GM19468 (cell line): ENCODE results near the gene PCCA.

ENCODE experiments used
- ATAC-seq: cut with Tn5 transposase; IDR thresholded peaks from one replicate; pipeline ENCODE4 v1.9.1; 2021; ENCODE audit warnings: mild to moderate bottlenecking, moderate library complexity, moderate number of reproducible peaks; ENCODE audit not compliant: unreplicated experiment; ENCODE audit errors: extremely low read depth

PCCA gene

DNA sequence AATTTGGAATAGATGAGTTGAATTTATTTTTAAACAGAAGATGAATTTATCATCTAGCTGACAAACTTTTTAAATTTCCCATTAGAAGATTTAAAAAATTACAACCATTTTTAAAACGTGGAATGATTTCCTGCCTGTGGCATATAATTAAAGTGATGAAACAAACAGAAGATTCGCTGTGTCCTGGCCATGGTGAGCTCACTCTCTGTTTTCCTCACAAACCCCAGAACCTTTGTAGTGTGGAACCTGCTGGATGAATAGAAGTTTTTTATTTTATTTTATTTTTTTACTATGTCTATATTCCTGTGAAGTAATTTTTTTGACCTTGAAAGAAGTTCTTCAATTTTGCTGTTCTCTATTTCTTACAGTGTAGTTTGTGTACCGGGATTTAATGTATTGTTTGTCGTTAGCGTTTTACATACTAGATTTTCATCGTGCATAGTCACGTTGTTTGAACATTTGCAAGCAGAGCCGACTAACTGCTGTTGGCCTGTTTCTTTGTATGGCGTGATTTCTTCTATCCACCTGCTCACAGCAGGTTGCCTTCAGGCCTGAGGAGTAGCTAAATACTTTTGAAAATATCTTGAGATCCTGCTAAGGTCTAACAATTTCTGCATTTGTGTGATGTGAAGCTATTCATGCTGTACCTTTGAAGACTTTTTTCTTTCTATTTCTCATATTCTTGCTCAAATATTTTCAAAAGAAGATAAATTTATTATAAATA, 350.5 kb downstream of the PCCA start:
- ATAC-seq = no peak

DNA sequence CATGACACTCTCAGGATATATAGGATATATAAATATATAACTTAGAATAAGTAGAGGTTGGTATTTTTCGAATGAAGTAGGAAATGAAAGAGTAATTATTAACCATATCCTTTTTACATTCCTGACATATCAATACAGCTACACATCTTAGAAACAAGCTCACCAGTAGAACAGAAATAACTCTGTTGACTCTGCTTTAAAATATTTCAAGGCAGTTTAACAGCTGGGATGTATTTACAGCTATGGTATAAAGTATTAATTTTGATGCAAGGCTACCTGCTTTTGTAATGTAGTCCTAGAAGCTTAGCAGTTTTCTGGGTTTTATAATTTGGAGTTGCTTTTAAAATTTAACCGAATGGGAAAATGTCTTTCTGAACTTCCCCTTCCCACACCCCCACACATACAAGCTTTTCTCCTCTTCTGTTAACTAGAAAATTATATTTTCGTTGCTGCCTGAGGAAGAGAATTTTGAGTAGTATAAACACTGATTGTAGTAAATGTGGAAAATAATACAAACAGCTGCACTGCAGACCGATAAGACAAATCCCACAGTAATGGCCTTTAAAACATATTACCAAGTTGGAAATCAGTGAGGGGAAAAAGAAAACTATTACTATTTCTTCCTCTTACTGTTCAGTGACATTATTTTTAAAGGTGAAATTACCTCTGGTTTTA, 352.0 kb downstream of the PCCA start:
- no peak for ATAC-seq

DNA sequence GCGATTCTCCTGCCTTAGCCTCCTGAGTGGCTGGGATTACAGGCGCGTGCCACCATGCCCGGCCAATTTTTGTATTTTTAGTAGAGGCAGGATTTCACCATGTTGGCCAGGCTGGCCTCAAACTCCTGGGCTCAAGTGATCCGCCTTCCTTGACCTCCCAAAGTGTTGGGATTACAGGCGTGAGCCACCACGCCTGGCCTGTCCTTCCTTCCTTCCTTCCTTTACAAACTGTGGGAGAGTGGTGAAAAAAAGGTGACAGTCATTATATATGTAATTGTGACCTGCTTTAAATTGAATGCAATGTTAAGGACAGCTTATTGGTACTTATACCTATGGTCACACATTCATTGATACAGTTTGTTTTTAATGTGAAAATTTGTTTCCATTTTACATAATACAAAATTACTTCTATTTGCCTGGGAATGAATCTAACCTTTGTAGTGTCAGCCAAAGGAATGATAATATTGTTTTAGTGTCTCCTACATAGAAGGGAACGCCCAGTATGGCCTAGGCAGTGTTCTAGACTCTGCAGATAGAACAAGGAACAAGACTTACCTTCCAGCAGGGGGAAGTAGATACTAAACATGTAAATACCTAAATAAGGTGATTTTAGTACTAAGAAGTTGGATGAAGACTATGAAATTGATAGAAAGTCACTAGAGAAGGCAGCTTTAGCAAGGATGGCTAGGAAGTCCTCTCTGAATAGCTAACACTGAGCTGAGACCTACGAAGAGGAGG, 353.4 kb downstream of the PCCA start:
- ATAC-seq = no peak

- ATAC-seq = no peak
Observed at GRCh38 chr13:100443278-100443997, 354.5 kb downstream of the PCCA start.

DNA sequence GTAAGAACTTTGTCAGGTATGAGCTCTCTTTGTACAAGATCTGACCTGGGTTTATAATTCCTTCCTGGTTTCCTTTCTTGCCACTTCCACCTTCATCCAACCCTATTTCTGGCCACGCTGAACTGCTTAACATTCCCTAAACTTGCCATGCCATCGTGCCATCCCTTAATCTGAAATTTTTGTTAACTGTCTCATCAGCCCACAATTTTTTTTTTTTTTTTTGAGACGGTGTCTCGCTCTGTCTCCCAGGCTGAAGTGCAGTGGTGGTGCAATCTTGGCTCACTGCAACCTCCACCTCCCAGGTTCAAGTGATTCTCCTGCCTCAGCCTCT, 355.1 kb downstream of the PCCA start:
- ATAC-seq = no peak

GRCh38 chr13:100447831-100448230, 358.9 kb downstream of the PCCA start:
- ATAC-seq = no peak

DNA sequence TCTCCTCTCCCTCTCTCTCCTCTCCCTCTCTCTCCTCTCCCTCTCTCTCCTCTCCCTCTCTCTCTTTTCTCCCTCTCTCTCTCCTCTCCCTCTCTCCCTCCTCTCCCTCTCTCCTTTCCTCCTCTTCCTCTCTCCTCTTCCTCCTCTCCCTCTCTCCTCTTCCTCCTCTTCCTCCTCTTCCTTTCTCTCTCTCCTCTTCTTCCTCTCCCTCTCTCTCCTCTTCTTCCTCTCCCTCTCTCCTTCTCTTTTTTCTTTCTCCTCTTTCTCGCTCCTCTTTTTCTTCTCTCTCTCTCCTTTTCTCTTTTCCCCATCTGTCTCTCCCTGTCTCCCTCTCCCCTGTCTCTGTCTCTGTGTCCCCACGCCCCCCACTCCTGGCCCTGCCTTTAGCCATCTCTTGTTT, 363.0 kb downstream of the PCCA start:
- no peak for ATAC-seq

GRCh38 chr13:100454876-100455275, 366.0 kb downstream of the PCCA start:
- no peak for ATAC-seq

DNA sequence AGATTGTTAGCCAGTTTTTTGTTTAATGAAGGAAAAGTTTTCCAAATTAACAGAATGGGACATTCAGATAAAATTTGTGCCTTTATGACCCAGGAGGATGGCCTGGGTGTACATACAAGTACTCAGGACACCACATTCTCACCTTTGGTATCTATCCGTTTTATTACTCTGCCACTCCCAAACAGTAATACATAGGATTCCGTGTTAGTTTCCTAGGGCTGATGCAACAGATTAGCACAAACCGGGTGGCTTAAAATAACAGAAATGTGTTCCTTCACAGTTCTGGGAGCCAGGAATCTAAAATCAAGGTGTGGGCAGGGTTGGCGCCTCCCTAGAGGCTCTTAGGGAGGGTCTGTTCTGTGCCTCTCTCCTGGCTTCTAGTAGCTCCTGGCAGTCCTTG, 369.8 kb downstream of the PCCA start:
- ATAC-seq = no peak

GRCh38 chr13:100459747-100460146, 370.9 kb downstream of the PCCA start:
- no peak for ATAC-seq

DNA sequence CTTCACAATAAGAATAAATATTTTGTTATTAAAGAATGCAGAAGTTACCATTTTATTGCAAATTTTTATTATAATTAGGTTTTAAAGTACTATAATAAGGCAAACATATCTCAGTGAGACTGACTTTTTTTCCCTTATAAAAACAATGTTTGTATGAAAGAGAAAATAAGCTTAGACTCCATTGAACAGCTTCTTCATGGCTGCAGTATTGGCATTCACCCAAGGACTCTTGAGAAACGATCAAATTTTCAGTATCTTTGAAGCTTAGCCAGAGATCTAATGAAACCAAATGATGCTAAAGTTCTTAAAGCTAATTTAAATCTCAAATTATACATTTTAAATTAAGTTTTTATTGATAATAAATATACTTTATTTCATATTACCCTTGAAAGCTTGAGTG, 371.4 kb downstream of the PCCA start:
- no peak for ATAC-seq

GRCh38 chr13:100460791-100461190, 371.9 kb downstream of the PCCA start:
- ATAC-seq = no peak

DNA sequence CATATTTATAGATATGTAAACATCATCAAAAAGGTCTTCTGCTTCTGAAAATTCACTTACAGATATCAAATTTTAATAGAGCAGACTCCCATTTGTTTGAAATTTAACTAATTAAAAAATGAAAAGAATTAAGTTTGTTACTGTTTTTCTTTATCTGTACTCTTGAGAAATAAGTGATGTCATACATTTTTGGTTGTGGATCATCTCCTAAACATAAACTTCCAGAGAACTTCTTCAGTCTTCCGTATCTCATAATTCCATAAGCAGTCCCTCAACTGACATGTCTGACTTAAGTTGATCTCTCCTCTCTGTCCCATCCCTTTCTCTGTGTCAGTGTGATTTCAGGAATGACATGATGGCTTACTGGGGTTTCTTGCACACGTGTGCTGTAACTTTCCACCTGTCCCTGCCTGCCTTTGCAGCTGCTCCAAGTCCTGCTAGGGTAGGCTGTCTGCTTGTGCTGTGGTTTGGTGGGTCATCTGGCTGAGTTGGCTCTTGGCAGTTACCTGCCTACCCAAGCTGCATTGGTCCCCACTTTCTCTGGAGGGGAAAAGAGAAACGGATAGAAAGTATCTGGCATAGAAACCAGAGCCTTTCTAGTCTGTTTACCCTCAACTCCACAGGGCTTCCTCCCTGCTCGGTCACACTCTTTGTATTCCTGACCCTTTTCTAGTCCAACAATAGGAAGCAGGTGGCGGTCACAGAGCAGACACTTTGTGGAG, 372.6 kb downstream of the PCCA start:
- ATAC-seq = no peak

- no peak for ATAC-seq
Observed at GRCh38 chr13:100464006-100464405, 375.1 kb downstream of the PCCA start.

DNA sequence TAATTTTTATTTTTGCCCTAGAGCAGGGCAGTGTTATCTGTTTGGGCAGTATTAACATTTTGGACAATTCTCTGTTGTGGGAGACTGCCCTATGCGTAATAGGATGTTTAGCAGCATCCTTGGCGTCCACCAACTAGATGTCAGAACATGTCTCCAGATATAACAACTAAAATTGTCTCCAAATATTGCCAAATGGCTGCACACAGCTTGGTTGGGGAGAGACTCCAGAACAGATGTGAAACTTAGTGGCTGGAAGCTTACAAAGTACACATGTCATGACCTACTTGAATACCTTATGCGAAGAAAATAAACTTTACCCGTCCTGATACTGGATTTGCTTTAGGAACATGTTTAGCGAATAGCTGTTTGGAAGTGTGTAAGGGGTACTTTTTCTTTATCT, 376.7 kb downstream of the PCCA start:
- no peak for ATAC-seq

GRCh38 chr13:100470866-100471505, 382.1 kb downstream of the PCCA start:
- no peak for ATAC-seq

DNA sequence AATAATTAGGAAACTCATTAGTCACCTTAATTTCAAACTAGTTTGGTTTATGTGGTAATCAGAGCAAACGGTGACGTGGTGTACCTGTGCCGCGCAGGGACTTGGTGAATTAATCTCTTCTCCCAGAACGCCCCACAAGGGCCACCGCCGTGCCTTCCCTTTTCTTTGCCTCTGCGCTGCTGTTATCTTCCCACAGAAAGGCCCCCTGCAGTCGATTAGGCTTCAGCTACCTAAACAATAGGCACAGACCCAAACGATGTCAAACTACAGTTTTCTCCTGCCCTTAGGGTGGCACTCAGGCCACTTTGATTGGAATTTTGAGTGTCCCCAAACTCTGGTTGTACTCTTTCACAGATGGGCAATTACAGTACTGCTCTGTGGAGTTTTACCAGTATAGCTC, 384.2 kb downstream of the PCCA start:
- ATAC-seq = no peak

- ATAC-seq = no peak
Observed at GRCh38 chr13:100473501-100474044, 384.7 kb downstream of the PCCA start.

- ATAC-seq = no peak
Observed at GRCh38 chr13:100476963-100477362, 388.1 kb downstream of the PCCA start.
